Measurements from ENCODE around the gene ZNF853.
A peak's percentile ranks its signal among the peaks of the same experiment; 100 is the strongest.
"Not testable (repeated sequence)": the region's sequence is repeated elsewhere in the genome, so short reads cannot be mapped to it uniquely, and the experiment has no call there.

Gene ZNF853

DNA sequence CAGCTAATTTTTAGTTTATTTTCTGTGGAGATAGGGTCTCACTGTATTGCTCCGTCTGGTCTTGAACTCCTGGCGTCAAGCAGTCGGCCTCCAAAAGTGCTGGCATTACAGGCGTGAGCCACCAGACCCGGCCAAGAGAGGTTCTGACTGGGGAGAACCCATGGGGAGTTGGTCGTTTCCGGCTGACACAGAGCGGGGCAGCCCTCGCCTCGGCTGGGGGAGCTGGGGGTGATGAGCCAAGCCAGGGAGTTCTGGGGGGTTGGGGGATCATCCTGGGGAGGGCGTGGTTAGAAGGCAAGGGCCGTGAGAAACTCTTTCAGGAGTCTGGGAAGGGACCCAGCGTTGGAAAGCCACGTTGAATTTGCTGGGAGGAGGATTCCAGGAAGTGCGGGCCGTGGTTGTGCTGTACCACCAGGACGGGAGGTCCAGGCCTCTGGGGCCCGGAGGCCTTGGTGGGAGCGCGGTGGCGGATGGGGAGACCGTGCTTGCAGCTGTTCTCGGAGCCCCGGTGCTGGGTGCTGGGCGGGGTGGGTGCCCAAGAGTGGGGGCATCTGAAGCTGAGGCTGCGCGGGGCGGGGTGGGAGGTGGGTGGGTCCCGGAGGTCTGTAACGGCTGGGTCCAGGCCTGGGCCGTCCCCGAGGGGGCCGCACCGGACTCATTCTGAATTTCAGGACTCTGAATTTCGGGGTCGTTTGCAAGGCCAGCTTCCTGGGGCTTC is 8.4 kb upstream of the ZNF853 start:
- DNase-seq = no peak

DNA sequence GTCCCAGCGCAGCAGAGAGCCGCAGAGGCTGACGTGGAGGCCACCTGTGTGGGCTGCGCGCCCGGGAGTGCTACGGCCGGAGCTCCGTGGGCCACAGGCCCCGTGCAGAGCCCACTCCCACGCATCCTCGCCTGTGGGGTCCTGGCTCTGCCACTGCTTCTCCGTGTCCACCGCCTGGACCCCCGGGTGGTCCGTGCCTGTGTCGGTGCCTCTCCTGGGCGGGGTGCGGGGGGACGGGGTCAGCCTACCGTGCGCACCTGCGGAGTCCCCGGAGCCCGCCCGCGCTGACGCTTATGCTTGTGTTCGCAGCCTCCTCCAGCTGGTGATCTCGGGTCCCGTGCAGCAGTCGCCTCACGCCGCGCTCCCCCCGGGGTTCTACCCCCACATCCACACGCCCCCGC is 7.8 kb upstream of the ZNF853 start:
- DNase-seq = no peak

DNA sequence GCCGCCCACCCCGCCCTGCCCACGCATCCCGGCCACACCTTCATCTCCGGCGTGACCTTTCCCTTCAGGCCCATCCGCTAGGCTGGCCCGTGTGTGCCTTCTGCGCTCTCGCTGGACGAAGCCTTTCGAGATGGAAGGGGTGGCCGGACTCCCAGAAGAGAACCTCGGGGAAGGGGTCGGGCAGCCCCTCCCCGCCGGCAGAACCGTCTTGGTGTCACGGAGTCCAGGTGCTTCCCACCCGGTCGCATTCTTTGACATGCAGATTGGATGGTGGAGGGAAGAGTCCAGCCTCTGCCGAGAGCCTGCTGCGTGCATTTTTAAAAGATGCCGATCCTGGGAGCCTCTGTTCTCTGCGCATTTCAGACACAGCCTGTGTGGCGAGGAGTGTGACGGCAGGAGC is 7.3 kb upstream of the ZNF853 start:
- DNase-seq = no peak

DNA sequence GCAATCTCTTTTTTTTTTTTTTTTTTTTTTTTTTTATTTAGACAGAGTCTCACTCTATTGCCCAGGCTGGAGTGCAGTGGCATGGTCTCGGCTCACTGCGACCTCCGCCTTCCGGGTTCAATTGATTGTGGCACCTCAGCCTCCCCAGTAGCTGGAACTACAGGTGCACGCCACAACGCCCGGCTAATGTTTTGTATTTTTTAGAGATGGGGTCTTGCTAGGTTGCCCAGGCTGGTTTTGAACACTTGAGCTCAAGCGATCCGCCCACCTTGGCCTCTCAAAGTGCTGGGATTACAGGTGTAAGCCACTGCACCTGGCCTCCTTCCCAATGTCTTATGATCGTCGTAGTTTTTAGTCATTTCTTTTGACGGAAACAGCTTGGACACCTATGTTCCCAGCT is 6.6 kb upstream of the ZNF853 start:
- DNase-seq = no peak

DNA sequence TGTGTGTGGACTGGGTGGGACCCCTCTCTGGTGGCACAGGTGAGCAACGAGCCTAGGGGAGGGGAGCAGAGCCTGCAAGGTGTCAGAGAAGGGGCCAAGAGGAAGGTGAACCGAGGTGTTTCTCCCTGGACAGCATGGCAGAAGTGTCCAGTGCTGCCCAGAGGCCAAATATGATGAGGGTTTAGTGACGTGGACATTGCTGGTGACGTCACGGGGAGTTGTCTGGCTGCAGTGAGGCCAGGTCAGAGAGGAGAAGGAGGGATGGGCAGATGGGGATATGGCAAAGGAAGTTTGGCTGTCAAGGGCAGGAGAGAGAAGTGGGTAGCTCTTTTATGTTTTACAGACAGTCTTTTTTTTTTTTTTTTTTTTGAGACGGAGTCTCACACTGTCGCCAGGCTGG is 2.6 kb upstream of the ZNF853 start:
- no peak for DNase-seq

DNA sequence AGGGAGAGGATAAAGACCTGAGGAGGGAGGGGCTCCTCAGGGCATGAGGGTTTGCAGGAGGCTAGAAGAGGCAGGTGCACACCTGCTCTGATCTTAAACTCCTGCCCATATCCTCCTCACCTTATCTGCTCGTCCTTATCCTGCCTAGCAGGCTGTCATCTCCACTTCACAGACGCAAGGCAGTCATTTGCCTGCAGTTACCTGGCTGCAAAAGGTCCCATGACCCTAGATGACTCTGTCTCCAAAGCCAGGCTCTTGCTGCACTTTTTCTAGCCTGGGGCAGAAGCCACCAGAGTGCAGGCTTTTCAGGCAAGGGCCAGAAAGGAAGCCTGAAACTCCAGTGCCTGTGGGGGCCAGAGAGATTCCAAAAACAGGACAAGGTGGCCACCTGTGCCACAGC is 1.7 kb upstream of the ZNF853 start:
- no peak for DNase-seq

DNA sequence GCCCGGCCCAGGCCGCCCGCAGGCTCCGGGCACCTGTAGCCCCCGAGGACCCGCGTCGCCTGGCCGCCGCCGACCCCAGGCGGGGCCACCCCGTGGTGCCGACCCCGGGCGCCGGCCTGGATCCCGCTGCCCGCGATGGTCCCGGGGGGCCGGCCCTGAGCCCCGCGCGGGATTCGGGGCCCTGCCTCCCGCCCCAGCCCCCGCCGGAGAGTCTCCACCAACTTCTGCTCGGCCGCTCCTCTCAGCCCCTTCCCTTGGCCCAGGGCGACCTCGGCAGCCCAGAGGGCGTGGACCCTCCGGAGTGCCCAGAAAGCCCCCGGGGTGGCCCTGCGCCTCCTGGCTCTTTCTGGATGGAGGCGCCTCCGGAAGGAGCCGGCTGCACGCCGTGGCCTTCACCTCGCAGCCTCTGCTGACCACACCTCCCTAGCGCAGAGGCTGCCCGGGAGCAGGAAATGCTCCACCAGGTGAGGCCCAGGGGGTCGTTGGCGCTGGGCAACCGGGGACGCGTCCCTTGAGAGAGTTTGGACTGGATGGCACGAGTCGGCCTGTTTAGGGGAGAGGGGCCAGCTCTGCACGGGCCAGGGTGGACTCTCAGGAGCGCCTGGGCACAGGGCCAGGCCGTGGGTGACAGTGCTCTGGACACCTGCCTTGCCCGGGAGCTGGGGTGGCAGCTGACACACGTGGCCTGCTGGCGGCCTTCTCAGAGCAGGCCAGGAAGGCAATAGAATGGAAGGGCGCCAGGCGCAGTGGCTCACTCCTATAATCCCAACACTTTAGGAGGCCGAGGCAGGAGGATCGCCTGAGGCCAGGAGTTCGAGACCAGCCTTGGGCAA is 529 bp downstream of the ZNF853 start:
- DNase-seq = peak; percentile 37

DNA sequence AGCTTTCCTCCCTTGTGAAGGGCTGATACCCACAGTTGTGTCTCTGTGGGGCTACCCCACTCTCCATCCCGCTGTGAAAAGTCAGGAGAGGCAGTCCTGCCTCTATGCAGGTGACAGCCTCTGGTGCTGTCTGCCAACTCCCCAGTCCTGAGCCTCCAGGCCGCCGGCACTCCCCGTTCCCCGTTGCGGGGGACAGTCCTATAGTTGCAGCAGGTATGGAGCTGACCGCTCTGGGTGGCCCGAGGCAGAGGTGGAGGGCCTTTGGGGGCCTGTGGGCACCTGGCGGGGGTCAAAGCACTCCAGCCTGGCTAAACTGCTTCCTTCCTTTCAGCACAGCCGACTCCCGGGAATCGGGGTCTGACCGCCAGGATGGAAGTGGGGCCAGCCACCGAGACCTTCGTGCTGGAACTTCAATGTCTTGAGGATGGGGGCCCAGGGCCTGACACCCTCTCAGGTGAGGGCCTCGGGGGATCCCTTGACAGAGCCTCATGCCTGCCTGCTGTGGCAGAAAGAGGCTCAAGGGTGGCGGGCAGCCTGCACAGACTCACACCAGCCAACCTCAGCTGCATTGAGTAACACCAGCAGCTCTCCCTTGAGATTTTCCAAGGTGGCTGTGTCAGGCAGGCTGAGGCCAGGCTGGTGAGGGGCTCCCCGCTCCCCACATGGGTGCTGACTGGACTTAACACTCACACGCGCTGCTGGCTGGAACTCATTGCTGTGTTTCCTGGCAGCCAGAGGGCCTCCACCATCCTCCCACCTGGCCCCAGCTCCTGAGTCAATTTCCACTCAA is 1.6 kb downstream of the ZNF853 start:
- DNase-seq = no peak

DNA sequence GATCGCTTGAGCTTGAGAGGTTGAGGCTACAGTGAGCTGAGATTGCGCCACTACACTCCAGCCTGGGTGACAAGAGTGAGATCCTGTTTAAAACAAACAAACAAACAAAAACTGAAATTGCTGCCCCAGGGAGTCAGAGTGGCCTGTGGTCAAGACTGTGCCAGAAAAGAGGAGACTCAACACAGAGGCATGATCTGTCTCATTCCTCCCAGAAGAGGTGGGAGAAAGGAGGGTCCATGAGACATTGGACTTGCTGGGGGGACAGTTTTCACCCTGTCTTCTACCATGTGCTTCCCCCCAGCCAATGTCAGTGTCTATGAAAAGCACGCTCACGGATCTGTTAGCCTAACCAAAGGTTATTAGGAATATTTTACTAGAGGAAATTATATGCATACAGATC is 3.2 kb downstream of the ZNF853 start:
- DNase-seq = no peak

DNA sequence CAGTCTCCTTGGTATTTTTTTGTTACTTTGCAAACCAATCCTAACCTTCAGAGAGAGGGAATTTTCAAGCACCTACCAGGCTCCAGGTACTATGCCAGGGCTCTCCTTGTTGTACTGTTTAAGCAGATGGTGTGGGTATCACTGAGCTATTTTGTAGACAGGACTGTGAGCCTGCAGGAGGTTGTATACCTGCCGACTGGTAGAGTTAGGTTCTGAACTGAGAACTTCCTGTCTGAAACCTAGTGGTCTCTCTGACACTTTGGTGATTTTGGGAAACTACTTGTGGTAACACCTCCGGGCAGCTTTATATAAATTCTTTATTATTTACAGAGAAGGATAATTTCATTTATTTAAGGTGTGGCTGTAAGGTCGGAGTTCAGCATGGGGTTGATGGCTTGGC is 4.6 kb downstream of the ZNF853 start:
- DNase-seq = no peak

DNA sequence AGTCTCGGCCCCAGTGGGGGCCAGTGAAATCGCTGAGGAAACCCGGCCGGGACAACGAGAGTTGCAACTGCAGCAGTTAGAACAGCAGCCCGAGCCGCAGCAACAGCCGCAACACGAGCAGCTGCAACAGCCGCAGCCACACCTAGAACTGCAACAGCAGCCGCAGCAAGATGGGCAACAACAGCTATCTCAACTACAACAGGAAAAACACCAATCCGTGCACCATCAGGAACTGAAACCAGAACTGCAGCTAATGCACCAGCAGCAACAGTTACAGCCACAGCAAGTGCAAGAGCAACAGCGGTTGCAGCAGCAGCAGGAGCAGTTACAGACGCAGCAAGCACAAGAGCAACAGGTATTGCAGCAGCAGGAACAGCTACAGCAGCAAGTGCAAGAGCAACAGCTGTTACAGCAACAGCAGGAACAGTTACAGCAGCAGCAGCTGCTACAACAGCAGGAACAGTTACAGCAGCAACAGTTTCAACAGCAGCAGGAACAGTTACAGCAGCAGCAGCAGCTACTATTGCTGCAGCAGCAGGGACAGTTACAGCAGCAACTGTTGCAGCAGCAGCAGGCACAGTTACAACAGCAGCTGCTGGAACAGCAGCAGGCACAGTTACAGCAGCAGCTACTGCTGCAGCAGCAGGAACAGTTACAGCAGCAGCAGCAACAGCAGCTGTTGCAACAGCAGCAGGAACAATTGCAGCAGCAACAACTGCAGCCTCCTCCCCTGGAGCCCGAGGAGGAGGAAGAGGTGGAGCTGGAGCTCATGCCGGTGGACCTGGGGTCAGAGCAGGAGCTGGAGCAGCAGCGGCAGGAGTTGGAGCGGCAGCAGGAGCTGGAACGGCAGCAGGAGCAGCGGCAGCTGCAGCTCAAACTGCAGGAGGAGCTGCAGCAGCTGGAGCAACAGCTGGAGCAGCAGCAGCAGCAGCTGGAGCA is 6.1 kb downstream of the ZNF853 start:
- DNase-seq = no peak

DNA sequence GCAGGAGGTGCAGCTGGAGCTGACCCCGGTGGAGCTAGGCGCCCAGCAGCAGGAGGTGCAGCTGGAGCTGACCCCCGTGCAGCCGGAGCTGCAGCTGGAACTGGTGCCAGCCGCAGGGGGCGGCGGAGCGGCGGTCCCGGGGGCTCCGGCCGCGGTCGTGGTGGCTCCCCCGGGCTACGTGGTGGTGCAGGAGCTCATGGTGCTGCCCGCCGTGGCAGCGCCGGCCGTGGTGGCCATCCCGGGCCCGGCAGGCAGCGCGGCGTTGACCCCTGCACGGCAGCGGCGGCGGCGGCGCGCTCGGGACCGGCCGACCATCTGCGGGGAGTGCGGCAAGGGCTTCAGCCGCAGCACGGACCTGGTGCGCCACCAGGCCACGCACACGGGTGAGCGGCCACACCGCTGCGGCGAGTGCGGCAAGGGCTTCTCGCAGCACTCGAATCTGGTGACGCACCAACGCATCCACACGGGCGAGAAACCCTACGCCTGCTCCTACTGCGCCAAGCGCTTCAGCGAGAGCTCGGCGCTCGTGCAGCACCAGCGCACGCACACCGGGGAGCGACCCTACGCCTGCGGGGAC is 6.8 kb downstream of the ZNF853 start:
- DNase-seq = no peak

DNA sequence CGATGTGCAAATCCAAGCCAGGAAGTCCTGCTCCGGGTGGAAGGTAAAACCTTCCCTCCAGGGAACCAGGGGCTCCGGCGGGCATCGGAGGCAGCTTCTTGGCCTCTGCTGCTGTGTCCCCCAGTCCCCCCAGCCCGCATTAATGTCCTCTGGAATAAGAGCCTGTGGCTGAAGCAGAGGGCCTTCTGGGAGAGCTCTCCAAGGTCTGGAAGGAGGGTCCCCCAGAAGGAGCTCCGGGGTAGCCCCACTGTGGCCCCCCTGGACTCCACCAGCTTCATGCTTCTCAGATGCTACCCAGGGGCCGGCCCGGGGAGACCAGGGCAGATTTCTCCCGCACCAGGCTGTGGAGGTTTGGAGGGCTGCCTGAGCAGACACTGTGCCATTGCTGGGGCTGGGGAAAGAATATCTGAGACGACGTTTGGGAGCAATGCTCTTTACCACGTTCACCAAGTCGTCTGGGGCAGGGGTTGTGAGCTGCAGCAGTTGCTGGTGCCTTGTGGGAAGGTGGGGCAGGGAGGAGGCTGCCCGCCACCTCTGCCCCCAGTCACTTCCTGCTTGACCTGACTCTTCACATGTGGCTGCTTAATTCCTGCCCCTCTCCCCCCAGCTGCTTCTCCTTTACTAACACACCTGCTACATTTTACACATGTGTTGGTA is 8.3 kb downstream of the ZNF853 start:
- no peak for DNase-seq

DNA sequence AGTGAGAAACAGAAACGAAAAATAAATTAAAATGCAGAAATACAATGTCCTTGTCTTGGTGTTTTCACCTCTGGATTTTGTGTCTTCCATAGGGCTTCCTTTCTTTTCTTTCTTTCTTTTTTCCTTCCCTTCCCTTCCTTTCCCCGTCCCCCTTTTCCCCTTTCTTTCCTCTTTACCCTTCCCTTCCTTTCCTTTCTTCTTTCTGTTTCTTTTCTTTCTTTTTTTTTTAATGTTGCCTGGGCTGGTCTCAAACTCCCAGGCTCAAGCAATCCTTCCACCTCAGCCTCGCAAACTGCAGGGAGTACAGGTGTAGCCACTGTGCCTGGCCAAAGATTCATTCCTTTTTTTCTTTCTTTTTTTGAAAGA is 8.8 kb downstream of the ZNF853 start:
- DNase-seq = no peak

DNA sequence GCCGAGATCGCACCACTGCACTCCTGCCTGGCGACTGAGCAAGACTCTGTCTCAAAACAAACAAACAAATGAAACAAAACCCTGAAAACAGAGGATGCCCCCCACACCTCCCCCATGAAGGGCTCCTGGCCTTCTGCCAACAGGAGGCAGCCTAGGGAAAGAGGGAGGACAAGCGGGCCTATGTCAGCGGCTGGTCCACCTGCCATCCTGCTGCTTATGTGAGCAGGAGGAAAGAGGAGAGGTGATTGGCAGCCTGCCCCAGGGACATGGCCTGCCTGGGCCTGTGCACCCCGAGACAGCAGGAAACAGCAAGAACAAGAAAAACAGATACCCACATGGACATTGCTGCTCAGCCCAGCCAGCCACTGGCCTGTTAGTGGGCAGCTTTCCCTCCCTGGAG is 12.6 kb downstream of the ZNF853 start:
- no peak for DNase-seq

DNA sequence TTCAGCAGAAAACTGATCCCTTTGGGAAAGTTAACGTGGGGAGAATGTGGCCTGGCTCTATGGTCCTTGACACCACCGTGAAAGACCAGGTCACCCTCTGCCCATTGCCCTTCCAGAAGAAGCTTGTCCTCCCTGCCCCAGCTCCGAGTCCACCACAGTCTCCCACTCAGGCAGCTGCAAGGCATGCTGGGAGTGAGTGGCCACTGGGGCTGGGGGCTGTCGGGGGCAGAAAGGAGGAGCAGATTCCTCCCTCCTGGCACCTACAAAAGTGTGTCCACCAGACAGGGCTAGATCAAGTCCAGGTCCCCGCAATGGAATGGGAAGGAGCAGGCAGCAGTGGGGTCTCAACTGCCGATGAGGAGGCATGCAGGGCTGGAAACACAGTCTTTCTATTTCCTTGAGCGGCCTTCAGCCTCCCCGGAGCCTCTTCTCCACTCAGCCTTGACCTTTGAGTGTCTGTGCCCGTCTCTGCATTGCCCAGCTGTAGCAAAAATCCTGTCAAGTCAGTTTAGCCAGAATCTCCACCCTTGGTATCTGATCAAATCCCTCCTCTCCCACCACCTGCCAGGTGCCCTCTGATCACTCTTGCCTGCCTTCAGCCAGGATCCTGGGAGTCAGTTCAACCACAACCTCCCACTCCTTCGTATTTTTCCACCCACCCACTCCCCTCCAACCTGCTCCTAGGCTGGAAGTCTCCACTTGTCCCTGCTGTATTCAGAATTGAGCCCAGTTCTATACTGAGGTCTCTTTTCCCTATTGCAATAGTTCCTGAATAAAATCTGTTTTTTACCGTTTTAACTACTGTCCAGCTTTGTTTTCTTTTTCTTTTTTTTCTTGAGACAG is 14.8 kb downstream of the ZNF853 start:
- no peak for DNase-seq

DNA sequence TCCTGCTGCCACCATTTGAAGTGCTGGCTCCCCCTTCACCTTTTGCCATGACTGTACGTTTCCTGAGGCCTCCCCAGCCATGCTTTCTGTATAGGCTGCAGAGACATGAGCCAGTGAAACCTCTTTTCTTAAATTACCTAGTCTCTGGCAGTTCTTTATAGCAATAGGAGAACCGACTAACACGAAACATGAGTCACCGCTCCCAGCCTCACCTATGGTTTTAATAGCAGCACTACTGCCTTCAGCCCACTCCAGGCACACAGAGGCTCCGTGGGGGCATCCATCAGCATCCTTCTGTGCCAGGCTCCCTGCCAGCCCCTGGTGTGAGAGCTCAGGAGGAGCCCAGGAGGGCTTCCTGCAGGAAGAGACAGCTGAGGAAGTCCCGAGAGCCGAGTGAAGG is 16.2 kb downstream of the ZNF853 start:
- no peak for DNase-seq

DNA sequence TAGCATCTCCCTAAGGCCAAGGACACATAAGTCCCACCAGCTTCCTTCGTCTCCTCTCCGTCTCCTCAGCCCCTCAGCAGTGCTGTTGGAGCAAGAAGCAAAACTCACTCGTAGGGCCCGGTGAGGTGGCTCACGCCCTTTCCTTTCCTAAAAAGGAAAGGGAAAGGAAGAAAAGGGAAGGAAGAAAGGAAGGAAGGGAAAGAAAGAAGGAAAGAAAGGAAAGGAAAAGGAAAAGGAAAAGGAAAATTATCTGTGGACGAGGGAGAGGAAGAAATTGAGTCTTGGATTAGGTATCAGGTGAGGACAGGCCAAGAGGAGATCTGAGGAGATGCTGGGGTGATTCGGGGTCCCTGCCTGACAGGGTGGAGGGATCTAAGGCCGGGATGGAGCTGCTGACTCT is 18.6 kb downstream of the ZNF853 start:
- DNase-seq = no peak

DNA sequence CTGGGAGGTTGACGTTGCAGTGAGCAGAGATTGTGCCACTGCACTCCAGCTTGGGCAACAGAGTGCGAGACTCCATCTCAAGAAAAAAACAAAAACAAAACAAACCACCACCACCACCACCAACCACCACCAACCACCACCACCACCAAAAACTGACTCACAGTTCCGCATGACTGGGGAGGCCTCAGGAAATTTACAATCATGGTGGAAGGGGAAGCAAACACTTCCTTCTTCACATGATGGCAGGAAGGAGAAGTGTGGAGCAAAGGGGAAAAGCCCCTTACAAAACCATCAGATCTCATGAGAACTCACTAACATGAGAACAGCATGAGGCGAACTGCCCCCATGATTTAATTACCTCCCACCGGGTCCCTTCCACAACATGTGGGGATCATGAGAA is 19.6 kb downstream of the ZNF853 start:
- DNase-seq = not testable (repeated sequence)

DNA sequence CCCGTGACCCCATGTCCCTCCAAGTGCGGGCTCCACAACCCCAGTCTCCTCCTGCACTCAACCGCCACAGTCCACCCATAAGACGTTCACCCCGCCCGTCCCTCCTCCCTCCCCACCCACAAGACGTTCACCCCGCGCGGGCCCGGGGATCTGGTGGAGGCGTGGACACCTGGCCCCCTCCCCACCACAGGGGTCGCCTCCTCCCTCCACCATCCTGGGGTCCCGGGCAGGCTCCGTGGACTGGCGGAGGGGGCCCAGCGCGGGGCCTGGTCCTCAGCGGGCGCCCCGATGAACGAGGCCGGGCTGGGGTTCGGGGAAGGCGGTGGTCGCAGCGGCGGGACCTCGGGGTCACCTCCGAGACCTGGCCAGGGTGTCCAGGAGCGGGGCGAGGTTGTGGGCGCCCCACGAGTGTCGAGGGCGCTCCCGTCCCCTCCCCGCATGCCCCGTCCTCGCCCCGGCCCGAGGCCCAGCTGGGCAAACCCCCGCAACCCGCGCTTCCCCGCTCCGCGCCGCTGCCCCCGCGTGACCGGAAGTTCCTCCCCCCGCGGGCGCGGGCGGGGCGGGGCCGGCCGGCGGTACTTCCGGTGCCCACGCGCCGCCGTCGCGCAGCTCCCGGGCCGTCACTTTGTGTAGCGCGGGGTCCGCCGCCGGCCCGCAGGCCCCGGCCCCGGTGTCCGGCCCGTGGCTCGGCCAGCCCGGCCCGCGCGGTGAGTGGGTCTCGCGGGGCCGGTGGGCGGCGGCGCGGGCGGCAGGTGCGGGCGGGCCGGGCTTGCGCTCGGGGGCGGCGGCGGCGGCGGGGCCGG is 21.5 kb downstream of the ZNF853 start, which contains the start of gene ZNF316:
TSS of gene ZNF316 (plus strand) at position 578 of the 803 bp plus-strand sequence. CDS start 5,092 bp downstream, outside the sequence.
- DNase-seq = peak; percentile 62

All from eye (tissue), 1 donor.